ENCODE measurements around the gene POLDIP3.

Gene POLDIP3

DNA sequence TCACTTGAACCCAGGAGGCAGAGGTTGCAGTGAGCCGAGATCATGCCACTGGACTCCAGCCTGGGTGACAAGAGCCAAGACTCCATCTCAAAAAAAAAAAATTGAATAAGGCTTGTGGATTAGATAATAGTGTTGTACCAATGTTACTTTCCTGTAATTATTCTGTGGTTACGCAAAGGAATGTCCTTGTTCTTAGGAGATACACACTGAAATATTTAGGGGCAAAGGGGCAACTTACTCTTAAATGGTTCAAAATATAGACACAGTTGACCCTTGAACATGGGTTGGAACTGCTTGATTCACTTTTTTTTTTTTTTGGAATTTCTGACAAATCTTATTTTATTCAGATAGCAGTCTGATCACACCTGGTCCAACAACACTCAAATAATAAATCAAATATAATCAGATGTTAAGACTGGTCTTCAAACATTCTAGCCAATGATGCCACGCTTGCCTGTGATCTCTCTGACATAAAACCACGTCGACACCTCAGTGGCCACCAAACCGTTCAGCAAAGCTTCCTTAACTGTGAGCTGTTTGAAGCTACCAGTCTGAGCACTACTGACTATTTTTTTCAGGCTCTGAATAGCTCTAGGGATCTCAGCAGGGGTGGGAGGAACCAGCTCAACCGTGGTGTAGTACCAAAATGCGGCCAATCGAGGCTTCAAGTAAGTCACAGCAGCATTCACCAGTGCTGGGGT, 25.0 kb upstream of the POLDIP3 start:
- DNase-seq (ENCODE audit: low read depth) = no peak
- TF ChIP-seq CTCF (IDR thresholded peaks at IDR 0.05; ENCODE audit: low read depth, low read length, missing control alignments) = no peak
- H3K4me3 ChIP-seq (ENCODE audit: low read depth, low read length) = no peak overlapping the region

GRCh38 chr22:42637555-42637954, 22.9 kb upstream of the POLDIP3 start:
- no peak for DNase-seq (ENCODE audit: low read depth)
- TF ChIP-seq CTCF (IDR thresholded peaks at IDR 0.05; ENCODE audit: low read depth, low read length, missing control alignments) = peak; percentile 4
- H3K4me3 ChIP-seq (ENCODE audit: low read depth, low read length) = no peak overlapping the region

DNA sequence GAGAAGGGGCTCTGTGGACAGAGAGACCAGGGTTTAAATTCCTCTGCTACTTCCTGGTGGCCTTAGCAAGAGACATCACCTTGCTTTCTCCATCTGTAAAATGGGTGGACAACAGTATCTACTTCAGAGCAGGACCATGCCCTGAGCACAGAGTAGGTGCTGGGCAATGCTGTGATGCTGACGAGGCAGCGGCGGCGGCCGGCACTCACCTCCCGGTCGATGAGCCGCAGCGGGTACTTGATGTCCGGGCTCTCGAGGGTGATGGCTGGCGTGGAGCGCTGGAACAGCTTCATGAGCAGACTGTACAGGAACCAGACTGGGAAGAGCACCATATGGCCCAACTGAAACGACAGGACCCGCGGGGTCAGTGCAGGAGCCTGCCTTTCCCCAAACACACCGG, 21.8 kb upstream of the POLDIP3 start:
- no peak for DNase-seq (ENCODE audit: low read depth)
- TF ChIP-seq CTCF (IDR thresholded peaks at IDR 0.05; ENCODE audit: low read depth, low read length, missing control alignments) = no peak
- no peak overlapping the region for H3K4me3 ChIP-seq (ENCODE audit: low read depth, low read length)

GRCh38 chr22:42635531-42635930, 20.8 kb upstream of the POLDIP3 start:
- DNase-seq (ENCODE audit: low read depth) = no peak
- H3K4me3 ChIP-seq (ENCODE audit: low read depth, low read length) = no peak overlapping the region
- no peak for TF ChIP-seq CTCF (IDR thresholded peaks at IDR 0.05; ENCODE audit: low read depth, low read length, missing control alignments)

DNA sequence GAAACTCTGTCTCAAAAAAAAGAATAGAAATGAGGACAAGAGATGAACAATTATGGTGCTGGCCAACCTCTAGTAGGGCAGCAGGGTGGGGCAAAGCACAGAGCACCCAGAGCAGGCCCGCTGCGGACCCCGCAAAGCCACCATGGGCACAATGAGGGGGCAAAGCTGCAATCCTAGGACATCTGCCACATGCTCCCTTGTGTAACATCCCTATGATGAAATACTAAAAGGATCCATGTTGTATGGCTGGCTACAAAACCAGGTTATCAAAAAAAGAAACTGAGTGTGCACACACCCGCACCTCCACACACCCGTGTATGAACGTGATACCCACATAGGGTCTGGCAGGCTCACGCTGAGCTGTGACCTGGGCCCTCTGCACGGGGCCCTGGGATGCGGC, 18.3 kb upstream of the POLDIP3 start:
- H3K4me3 ChIP-seq (ENCODE audit: low read depth, low read length) = no peak overlapping the region
- no peak for TF ChIP-seq CTCF (IDR thresholded peaks at IDR 0.05; ENCODE audit: low read depth, low read length, missing control alignments)
- DNase-seq (ENCODE audit: low read depth) = no peak

DNA sequence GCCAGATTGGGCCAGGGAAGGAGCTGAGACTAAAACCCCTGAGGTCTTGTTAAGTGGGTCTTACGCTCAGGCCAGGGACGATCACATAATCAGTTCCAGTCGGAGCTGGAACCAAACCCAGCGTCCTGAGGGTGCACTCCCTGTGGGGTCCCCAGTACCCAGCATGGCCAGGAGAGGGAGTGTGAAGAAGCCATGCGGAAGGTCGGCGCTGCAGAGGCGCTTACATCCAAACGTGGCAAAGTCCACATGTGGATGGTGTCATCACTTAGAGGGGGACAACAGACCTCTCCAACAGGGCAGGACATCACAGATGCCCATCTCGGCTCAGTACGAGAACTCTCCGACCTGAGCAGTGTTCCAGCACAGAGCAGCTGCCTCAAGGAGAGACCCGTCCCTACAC, 17.4 kb upstream of the POLDIP3 start:
- no peak for DNase-seq (ENCODE audit: low read depth)
- H3K4me3 ChIP-seq (ENCODE audit: low read depth, low read length) = no peak overlapping the region
- peak; percentile 45 for TF ChIP-seq CTCF (IDR thresholded peaks at IDR 0.05; ENCODE audit: low read depth, low read length, missing control alignments)

DNA sequence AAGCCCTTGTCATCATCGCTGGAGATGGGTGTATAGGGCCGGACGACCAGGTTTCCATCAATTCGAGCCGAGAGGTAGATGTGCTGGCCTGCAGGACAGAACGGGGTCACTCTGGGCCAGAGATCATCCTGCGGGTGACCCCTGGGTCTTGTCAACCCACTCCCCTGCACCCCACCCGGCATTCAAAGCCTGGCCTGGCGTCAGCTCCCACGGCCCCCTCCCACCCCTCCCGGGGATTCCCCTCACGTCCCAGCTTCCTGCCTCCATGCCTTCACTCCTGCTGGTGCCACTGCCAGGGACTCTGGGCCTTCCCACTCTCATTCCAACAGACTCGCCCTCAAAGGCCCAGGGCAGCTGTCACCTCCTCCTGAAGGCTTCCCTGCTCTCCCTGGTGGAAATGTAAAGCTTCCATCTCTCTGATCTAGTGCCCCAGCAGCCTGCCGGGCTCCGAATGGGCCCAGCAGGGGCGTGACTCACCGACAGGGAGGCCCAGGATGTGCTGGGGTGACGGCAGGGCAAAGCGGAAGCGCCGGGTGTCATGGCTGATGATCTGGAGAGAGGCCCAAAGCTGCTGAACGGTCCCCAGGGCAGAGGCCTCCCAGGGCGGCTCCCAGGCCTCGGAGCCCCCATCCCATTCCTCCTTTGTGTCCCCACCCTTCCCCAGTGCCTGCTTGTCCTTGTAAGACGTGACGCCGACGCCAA, 16.4 kb upstream of the POLDIP3 start:
- no peak for DNase-seq (ENCODE audit: low read depth)
- TF ChIP-seq CTCF (IDR thresholded peaks at IDR 0.05; ENCODE audit: low read depth, low read length, missing control alignments) = no peak
- H3K4me3 ChIP-seq (ENCODE audit: low read depth, low read length) = no peak overlapping the region
